ENCODE measurements around the gene MED10. TPM values are rescaled to one million over a fixed set of nuclear protein-coding genes. Genes with fewer than 3 reads are reported as not detected.

The MED10 gene
- total and polyA plus RNA-seq, 9 of the 15 experiments (the other 6 are each of a cell fraction or from before 2014, with no cell fraction given): 23.8 to 83.4 (median 58.8) TPM

GRCh38 chr5:6404129-6404528, 25.8 kb upstream of the MED10 start (continued):
- TF ChIP-seq HNRNPL (IDR thresholded peaks at IDR 0.05; ENCODE audit: low read depth, low read length) (no peak), MXD1 (CRISPR knock-in tag; IDR thresholded peaks at IDR 0.05; ENCODE audit: borderline replicate concordance, poor library complexity, severe bottlenecking) (no peak), ZNF165 (CRISPR knock-in tag; IDR thresholded peaks at IDR 0.05; ENCODE audit: borderline replicate concordance) (no peak), NUFIP1 (IDR thresholded peaks at IDR 0.05; ENCODE audit: partially characterized antibody) (no peak), HCFC1 (IDR thresholded peaks at IDR 0.05; ENCODE audit: low read depth, low read length) (no peak), ARID3A (IDR thresholded peaks at IDR 0.05; ENCODE audit: borderline replicate concordance, low read depth, low read length) (no peak), ZNF609 (CRISPR knock-in tag; IDR thresholded peaks at IDR 0.05; ENCODE audit: borderline replicate concordance) (no peak), FOSL1 (tag; conservative IDR thresholded peaks at IDR 0.05) (peak; percentile 26; the same call in 1 of the 2 replicates), ZNF263 (CRISPR knock-in tag; IDR thresholded peaks at IDR 0.05; ENCODE audit: borderline replicate concordance) (no peak), ZHX1 (conservative IDR thresholded peaks at IDR 0.05; ENCODE audit: low read length) (no peak), TRIM28 (IDR thresholded peaks at IDR 0.05) (no peak), NCOA2 (IDR thresholded peaks at IDR 0.05; ENCODE audit: partially characterized antibody in 2 of 2) (no peak), HDAC8 (tag; IDR thresholded peaks at IDR 0.05) (no peak), ZNF184 (CRISPR knock-in tag; IDR thresholded peaks at IDR 0.05) (no peak), RAD21 (CRISPR knock-in tag; conservative IDR thresholded peaks at IDR 0.05 in 1 of 2, IDR thresholded peaks at IDR 0.05 in 1 of 2) (no peak), RBM39 (optimal IDR thresholded peaks at IDR 0.05; ENCODE audit: low read depth, low read length) (no peak), ZBTB26 (CRISPR knock-in tag; IDR thresholded peaks at IDR 0.05) (no peak)

All from K562 (cell line).